HG03196 (cell line): ENCODE results near the gene ABO.
"Not testable (repeated sequence)": the region's sequence is repeated elsewhere in the genome, so short reads cannot be mapped to it uniquely, and the experiment has no call there.

ENCODE experiments used
- ATAC-seq: cut with Tn5 transposase; IDR thresholded peaks from one replicate; pipeline ENCODE4 v1.9.1; 2021; ENCODE audit not compliant: unreplicated experiment

Gene ABO

DNA sequence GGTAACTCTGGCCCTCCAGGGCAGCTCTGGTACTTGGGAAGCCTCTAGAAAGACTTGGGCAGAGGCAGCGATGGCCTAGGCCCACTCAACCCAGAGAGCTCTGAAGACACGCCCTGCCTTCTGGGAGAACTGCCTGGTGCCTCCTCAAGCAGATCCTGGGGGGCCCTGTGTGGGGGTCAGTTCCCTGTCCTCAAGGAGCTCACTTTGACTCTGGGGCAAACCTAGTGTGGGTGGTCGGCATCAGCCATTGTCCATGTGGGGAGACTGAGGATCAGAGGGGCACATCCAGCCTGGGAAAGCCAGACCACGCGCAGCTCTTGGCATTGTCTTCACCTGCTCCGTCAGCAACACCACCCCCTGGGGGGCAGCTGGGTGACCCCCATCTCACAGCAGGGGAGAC, 28.0 kb downstream of the ABO start:
- no peak for ATAC-seq

DNA sequence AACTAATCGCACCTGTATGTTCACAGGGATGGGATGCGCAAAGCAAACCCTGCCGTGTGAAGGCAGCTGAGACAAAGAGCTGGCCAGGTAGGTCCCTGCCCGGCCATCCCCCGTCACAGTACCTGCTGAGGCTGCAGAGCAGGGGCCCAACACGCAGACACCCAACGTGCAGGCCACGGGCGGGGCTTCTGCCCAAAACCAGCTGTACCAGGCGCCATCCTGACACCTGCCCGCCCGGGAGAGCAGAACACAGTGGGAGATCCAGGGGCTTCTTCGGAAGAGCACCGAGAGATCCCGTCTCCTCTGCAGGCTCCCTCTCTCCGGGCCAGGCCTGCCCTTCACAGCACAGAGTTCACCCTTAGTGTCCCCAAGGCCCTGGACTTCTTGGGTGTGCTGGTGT, 28.4 kb downstream of the ABO start:
- no peak for ATAC-seq

DNA sequence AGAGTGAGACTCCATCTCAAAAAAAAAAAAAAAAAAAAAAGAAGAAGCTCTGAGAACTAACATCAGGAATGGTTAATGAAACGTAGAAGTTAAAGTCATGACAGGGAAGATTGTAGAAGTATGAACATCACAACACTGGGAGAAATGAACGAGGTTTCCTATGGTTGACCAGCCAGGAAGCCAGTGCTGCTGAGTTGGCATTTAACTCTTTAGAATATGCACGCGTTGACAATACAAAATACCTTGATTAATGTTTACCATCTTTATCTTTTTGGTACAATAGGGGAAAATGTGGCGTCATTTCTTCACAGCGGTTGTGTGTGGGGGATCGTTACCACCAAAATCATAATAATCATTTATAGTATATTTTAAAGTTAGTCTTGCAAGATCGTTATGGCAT, 32.0 kb downstream of the ABO start:
- no peak for ATAC-seq

DNA sequence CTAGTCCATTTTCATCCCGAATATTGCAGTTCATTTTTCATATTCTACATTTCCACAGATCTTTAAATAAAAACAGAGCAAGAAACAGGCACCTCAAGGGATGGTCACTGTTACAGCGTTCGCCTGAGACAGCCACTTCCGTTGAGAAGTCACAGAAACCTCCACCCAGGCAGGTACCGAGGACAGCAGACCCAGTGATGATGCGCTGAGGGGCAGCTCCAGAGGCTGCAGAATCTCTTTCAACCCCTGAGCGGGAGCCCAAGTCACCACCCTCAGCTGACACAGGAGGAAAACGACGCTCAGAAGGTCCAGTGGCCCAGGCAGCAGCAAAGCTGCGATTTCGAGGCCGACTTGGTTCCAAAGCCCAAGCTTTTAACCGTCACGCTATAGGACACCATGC, 32.8 kb downstream of the ABO start:
- no peak for ATAC-seq

DNA sequence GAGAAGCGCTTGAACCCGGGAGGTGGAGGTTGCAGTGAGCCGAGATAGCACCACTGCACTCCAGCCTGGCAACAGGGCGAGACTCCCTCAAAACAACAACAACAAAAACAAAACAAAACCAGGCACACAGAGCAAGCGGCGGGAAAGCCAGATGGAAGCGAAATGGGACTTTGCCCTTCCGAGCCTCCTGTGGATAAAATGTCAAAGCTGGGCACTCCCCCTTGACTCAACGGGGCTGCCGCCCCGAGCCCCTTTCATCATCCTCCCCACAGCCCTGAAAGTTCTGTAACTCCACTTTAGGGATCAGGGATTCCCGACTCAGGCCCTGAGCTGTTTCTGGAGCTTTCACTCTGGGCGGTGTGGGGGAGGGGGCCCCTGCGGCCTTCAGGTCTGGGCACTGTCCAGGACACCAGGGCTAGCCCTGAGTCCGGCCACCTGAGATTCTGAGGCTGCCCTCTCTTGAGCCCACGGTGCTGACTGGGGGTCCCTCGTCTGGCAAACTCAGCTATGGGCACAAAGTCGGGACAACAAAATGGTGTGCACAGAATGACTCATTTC, 35.4 kb downstream of the ABO start:
- ATAC-seq, result no peak

DNA sequence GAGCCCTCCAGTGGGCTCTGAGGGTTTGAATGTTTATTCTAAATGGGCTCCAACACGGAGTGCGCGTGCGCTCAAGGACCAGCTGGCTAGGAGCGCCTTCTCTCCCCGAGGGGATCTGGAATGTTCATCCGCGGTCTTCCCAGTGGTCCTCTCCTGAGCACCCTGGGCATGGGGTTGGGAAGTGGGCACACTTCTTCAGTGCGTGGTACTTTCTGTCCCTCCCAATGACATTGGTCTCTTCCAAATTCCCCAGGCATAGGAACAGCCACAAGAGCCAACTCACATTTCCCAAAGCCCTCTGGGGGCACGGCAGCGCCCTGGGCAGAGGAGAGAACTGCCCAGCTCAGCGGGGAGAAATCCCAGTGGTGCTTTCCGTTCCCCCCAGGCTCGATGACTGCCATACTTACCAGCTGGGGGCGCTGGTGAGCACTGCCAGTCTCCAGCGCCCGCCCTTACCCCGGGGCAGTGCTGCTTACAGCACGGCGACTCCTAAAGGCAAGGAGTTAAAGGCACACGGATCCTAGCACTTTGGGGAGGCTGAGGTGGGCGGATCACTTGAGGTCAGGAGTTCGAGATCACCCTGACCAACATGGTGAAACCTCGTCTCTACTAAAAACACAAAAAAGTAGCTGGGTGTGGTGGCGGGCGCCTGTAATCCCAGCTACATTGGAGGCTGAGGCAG, 36.0 kb downstream of the ABO start:
- ATAC-seq, result no peak

DNA sequence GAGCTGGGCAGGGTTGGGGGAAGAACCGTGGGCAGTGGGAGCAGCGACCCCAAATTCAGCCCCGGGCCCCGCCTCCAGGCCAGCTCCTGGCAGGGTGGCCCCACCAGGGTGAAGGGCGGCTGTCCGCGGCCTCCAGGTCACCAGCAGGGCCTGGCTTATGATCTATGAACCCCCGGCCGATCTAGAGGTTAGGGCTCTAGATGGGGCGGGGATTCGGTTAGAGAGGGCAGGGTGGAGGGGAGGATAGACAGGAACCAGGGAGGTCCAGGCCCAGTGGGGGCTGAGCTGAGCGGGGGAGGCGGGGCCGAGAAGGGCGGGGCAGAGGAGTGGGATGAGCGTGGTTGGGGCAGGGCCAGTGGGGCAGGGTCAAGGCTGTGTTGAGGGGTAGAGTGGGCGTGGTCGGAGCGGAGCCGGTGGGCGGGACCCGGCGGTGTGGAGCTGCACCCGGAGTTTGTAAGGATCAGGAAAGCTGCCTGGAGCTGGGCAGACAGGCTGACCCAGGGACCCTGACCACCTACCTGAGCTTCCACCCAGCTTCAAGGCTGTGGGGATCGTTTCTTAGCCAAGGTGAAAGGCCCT, 36.6 kb downstream of the ABO start:
- ATAC-seq, result no peak

DNA sequence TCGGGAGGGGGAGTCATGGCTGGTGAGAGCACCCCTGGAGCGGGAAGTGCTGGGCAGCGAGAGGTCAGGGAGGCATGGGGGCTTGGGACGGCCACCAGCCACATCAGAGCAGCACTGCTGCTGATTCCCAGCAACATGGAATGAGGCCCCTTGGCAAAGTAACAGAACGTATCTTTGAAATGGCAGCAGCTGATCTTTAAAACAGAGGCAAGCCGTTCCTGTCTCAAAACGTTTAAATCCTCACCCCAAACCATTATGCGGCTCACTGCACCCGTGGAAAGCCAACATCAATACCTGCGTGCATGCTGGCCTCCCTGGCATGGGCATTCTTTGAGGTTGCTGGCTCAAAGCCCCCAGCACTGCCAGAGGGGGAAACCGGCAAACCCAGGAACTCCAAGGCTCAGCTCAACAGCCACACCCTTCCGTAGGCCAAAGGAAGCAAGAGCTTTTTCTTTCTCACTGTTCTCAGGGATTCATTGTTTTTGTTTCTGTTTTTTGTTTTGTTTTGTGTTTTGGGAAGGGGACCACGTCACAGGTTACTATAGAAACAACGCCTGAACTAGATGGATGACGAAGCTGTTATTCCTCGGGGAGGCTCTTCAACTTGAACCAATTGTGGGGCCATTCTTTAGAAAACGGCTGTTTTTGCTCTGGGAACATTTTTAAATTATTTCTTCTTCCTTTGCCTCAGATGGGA, 37.8 kb downstream of the ABO start:
- ATAC-seq, result no peak

DNA sequence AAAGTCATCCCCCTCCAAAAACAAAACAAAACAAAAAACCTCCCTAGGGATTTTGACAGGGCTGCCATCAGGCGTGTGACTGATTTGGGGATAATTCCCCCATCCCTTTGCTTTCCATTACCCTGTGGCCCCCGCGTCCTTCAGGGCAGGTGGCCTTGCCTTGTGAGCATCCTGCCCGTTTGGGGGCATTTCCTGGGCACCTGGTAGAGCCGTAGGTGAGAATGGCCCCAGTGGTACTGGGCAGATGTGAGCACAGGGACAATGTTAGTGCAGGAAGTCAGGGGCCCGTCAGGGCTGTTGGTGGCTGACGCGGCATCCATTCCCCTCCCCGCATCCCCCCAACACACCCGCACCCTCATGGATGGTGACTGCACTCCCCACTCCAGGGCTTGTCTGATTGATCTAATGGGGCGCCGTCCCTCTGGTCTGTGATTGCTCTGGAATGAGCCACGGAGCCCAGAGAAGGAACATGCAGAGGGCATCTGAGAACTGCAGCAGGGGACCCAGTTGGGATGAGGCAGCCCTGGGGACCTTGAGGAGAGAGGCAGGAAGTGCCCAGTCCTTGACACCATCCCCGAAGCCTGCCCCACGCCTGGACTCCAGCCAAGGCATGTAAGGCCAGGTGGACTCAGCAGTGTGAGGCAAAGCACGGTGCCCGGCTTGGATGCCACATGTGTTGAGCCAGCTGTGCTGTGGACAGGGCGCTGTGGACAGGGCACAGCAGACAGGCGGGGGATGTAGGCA, 38.5 kb downstream of the ABO start:
- not testable (repeated sequence) for ATAC-seq

DNA sequence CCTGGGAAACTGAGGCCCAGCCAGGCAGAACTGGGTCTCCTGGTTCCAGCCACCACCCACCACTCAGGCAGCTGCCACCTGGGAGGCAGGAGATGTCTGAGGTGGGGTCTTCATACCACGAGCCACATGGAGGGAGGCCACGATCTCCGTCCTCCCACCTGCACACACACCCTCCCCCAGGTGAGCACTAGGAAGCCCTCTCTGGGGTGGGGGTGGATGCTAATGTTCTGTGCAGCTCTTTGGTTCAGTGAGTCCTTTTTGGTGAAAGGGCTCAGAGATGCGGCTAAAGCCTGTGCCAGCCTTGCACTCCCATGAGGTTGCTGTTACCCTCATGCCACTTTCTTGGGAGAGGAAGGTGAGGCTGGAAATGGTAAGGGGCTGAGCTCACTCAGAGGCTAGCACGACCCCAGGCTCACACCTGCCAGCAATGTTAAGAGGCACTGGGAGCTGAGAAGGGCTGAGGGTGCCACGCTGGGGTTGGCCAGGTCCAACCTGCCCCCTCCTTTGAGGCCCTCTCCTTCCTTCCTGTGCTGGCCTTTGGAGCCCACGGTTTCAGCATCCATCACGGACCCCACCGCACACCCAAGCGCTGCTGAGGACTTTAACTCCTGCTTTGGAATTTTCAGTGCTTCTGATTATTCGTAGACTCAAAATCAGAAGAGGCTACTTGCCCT, 39.3 kb downstream of the ABO start:
- no peak for ATAC-seq

DNA sequence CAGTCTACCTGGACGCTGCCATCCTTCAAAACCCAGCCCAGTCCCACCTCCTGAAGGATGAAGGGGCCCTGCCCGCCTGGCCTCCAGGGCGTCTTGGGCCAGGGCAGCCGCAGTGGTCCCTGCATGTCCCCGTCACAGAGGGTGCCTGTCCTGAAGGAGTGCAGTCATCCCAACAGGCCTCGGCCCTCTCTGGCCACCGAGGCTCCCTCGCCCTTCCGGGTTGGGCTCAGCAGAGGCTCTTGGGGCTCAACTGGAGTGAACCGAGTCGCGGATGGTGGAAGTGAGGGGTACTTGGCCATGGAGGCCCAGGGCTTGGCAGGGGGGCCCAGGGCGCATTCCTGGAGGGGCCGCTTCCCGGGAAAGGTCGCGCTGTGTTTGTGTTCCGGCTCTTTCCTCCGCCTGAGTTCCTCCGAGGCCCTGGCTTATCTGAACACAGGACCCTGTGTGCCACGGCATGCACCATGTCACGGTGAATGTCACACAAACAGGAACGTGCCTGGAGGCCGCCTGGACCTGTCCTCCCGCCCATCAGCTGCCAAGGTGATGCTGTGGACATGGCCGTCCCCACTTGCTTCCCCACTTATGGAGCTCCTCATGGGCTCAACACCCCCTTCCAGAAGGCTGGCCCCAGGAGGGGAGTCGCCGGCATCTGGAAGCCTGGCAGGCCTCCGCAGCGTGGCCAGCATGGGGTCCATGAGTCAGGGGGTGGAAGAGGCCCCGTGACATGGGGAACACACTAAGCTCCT, 40.3 kb downstream of the ABO start:
- ATAC-seq, result no peak

DNA sequence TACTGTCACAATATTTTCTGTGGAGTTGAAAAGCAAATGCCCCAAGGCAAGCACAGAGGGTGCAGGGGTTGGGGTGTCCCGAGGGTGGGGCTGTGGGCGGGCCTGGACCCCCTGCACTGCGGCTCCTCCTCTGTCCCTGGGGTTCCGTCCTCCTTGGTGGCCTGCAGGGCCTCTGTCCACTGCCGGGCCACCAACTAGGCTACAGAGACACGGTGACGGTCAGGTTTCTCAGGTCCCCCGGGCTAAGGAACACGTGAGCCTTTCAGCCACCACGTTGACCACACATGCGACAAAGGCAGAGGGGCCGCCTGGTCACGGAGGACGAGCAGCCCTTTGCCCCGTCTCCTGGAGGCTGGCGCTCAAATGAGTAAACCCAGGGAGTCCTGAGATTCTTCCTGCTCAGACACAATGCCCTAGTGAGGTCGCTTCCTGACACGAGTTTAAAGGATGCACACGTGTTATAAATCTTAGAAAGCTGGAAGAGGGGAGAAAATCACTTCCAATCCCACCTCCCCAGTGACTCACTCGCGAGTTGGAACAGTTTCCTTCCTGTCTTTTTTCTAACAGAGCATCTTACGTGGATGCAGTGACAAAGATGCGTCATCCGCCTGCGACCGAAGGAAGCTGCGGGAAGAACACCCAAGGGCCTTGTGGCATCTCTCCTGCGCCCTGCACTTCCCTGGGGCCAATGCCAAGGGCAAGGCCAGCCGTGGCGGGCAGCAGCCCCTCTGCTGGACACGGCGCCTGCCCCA, 41.1 kb downstream of the ABO start:
- no peak for ATAC-seq

DNA sequence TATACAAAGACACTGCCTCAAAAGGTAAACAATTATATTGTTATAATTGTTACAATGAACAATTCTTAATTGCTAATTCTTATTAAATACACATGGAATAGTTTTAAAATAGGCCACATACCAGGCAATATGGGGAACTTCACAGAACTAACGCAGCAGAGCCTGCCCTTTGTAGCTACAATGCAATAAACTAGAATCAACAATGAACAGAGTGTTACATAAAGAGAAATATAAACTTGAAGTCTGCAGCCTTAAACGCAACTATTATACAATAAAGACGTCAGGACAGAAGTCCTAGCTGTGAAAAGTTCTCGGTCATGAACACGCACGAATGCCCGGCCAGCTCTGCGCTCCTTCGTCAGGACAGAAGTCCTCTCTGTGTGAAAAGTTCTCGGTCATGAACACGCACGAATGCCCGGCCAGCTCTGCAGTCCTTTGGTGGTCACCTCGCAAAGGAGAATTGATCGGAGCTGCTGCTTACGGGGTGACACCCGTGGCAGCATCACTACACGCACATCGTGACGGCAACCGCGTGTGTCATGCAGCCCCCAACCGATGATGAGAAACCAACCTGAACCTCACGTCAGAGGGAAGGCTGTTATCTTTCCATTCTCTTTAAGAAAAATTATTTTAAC, 43.0 kb downstream of the ABO start:
- ATAC-seq, result not testable (repeated sequence)

DNA sequence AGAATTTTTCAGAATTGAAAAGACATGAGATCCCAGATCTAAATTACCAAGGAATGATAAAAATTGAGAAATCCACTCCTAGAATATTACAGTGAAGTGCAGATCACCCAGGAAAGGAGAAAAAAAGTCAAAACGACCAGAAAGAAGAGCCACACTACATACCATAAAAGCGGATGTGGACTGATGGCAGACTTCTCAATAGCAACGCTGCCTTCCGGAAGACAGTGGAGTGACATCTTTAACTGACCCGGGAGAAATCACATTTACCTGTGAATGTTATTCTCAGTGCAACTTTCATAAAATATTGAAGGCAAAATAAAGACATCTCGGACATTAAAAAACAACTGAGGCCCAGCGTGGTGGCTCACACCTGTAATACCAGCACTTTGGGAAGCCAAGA, 44.5 kb downstream of the ABO start:
- not testable (repeated sequence) for ATAC-seq

DNA sequence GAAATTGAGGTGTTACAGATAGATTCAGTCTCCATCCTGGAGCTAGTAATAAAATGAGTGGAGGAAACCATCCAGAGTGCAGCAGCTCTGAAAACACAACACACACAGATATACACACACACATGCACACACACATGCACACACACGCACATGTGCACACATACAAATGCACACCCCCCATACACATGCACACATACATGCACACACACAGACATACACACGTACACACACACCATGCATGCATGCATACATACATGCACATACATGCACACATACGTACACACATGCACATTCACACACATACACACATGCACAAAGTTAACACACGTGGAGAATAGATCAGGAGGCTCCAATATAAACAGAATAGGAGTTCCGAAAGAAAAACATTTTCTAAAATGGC, 44.9 kb downstream of the ABO start:
- ATAC-seq, result no peak

DNA sequence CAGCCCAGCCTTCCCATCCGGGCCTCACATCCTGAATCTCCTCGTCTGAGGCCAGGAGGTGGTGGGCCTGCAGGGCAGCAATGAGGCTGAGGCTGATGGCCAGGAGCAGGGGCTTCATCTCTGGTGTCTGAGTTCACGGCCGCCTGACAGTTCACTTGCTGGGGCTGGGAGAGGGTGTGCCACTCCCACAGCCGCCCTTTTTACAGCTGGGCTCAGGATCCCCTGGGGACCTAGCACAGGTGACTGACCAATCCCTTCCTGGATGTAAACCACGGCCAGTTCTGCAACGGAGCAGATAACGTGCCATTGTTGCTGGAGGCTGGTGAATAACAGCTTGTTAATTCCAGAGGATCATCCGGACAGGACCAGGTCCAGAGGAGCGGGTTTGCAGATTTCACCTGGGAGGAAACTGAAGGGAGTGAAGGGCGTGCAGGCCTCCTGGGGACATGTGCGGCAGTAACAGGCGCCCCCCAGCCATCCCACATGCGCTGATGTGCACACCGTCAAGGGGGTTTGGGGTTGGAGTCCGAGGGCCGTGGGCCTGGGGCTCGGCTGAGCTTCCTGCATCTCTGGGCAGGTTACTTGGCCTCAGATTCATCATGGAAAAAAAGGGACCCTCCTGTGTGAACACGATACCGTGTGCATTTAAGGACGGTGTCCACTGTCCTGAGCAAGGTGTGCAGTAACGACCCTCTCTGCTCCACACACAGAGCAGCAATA, 46.4 kb downstream of the ABO start:
- ATAC-seq, result not testable (repeated sequence)

DNA sequence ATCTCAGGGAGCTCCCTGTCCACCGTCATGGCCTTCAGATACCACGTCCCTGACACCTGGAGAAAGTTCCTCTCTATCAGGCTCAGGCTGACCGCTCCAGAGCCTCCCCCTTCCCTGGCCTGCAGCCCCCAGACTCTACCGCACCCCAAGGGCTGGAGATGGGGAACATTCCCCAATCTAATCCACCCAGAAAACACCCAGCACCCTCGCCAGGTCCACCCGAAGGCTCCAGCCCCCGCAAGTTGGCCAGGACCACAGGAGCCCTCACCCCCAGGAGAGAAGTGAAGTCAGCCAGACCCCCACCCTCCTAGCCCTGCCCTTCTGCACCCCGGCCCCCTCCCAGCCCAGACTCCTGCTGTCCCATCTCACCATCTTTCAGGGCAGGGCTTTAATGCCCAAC, 47.0 kb downstream of the ABO start:
- ATAC-seq, result not testable (repeated sequence)

DNA sequence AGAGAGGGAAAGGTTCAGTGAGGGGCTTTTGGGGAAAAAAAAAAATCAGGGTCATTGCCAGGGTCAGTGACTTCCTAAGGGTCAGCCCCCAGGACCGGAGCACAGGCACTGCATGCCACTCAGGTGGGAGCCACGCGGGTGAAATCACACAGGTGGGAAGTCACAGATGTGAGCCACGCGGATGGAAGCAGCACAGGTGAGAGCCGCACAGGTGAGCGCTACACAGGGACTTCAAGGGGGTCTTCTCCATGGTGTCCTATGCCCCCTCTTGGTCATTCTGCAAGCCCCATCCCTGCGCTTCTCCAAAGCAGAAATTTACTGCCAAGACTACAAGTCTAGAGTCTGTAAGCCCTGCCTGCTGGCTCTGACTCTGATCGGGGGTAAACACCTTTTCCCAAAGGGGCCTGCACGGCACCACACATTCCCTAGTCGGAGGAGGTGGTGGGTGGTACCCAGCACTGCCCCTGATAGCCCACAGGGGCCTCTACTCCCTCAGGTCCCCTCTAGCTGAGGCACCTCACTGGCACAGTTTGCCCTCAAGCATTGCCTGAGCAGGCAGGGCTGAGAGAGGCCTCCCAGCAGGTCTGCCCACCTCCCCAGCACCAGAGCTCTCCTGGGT, 47.6 kb downstream of the ABO start:
- no peak for ATAC-seq
